Thoracic aorta (tissue), 2 donors: ENCODE results near the gene ARHGAP10. TPM values are rescaled to one million over a fixed set of nuclear protein-coding genes. Genes with fewer than 3 reads are reported as not detected.
"Not testable (repeated sequence)": the region's sequence is repeated elsewhere in the genome, so short reads cannot be mapped to it uniquely, and the experiment has no call there.

Source experiments
- ATAC-seq: fragments of 150-250 bp; one replicate; pipeline ENCODE4 v1.8.0; 2017; ENCODE audit warnings: low read depth; ENCODE audit not compliant: insufficient number of reproducible peaks, low FRiP score
- DNase-seq: peaks from one replicate; pipeline ENCODE4 v3.0.0-alpha.2; 2020; ENCODE audit warnings: low spot score
- H3K27ac ChIP-seq, 2 donors: fragments of 200-600 bp; sonication (generic); 1 replicate in 1 of 2; 2 replicates in 1 of 2; pipeline ENCODE4 v1.5.1; 2016; ENCODE audit warnings: mild to moderate bottlenecking in 2 of 2, moderate library complexity in 2 of 2
- H3K27me3 ChIP-seq: fragments of 200-600 bp; sonication (generic); replicated peaks from 2 replicates; pipeline ENCODE4 v1.6.0; 2016; ENCODE audit warnings: mild to moderate bottlenecking; ENCODE audit not compliant: insufficient read depth
- H3K36me3 ChIP-seq: fragments of 200-600 bp; sonication (generic); one replicate; pipeline ENCODE4 v1.5.1; 2016
- H3K4me1 ChIP-seq, 2 donors: fragments of 200-600 bp; sonication (generic); 1 replicate in 1 of 2; 2 replicates in 1 of 2; pipeline versions ENCODE4 v1.5.1 to v1.6.0; 2016; ENCODE audit warnings: low read depth in 2 of 2, mild to moderate bottlenecking in 1 of 2; ENCODE audit not compliant: control insufficient read depth in 1 of 2
- H3K4me3 ChIP-seq: fragments of 200-600 bp; sonication (generic); 2 replicates; pipeline ENCODE4 v1.5.1; 2016; ENCODE audit warnings: mild to moderate bottlenecking
- H3K9me3 ChIP-seq: fragments of 200-600 bp; sonication (generic); 2 replicates; pipeline ENCODE4 v1.5.1; 2016
- CTCF ChIP-seq: fragments of 200-600 bp; sonication (generic); IDR thresholded peaks from one replicate; pipeline ENCODE4 v1.5.1; 2019; ENCODE audit warnings: antibody characterized with exemption
- total RNA-seq, 2 donors: library from RNA; depleted of rRNA; stranded (reverse); fragments of >200 nt; gene quantifications; one replicate each; pipeline versions ENCODE4 v1.1.0 to v1.2.3, GENCODE V29; 2016

Gene ARHGAP10
- total RNA-seq, 2 donors from 2014 or later, result 195 to 211 TPM

- H3K9me3 ChIP-seq, result no peaks in the 10 kb centered on the region
- no peak for DNase-seq
- no peak for TF ChIP-seq CTCF
- peaks cover 29% of the 10 kb centered on the region for H3K36me3 ChIP-seq
- H3K4me1 ChIP-seq, result peaks cover 0 to 3% of the 10 kb centered on the region in 2 donors
- H3K27me3 ChIP-seq, result no peaks in the 10 kb centered on the region
- no peak overlapping the region for H3K27ac ChIP-seq
- H3K4me3 ChIP-seq, result no peak overlapping the region
- ATAC-seq, result no peak
Observed at GRCh38 chr4:147910315-147910714, 178.4 kb downstream of the ARHGAP10 start.

GRCh38 chr4:147912106-147912505 is 180.2 kb downstream of the ARHGAP10 start:
- H3K4me1 ChIP-seq, result peaks cover 4 to 21% of the 10 kb centered on the region in 2 donors
- ATAC-seq, result not testable (repeated sequence)

GRCh38 chr4:147913137-147913536 is 181.2 kb downstream of the ARHGAP10 start:
- DNase-seq (no peak), ATAC-seq (no peak)
- no peaks in the 10 kb centered on the region for H3K27me3 ChIP-seq
- peaks cover 4 to 21% of the 10 kb centered on the region in 2 donors for H3K4me1 ChIP-seq
- no peak for TF ChIP-seq CTCF
- H3K36me3 ChIP-seq, result peaks cover 20% of the 10 kb centered on the region
- H3K27ac ChIP-seq, result no peak overlapping the region
- H3K9me3 ChIP-seq, result no peaks in the 10 kb centered on the region
- no peak overlapping the region for H3K4me3 ChIP-seq

More at GRCh38 chr4:147912106-147912505, 180.2 kb downstream of the ARHGAP10 start:
- H3K36me3 ChIP-seq, result peaks cover 29% of the 10 kb centered on the region
- H3K4me3 ChIP-seq, DNase-seq, H3K9me3 ChIP-seq, H3K27me3 ChIP-seq, H3K27ac ChIP-seq: not testable (repeated sequence)

- no peaks in the 10 kb centered on the region for H3K27me3 ChIP-seq
- DNase-seq (no peak), ATAC-seq (peak; percentile 68)
- no peak for TF ChIP-seq CTCF
- H3K27ac ChIP-seq, result peak overlapping the region in 1 of 2 donors; percentile 39
- H3K4me1 ChIP-seq, result peaks cover 4 to 21% of the 10 kb centered on the region in 2 donors
- H3K4me3 ChIP-seq, result no peak overlapping the region
- no peaks in the 10 kb centered on the region for H3K9me3 ChIP-seq
- H3K36me3 ChIP-seq, result peaks cover 20% of the 10 kb centered on the region
Observed at GRCh38 chr4:147916351-147916750, 184.5 kb downstream of the ARHGAP10 start.

GRCh38 chr4:147923381-147923780 is 191.5 kb downstream of the ARHGAP10 start:
- Histone ChIP-seq H3K4me3 (no peak overlapping the region), H3K9me3 (no peaks in the 10 kb centered on the region), H3K36me3 (no peaks in the 10 kb centered on the region), H3K27me3 (no peaks in the 10 kb centered on the region), H3K27ac (no peak overlapping the region), H3K4me1 (peaks cover 8 to 22% of the 10 kb centered on the region in 2 donors)
- DNase-seq, result no peak
- no peak for TF ChIP-seq CTCF
- ATAC-seq, result no peak

- H3K9me3 ChIP-seq, result no peaks in the 10 kb centered on the region
- no peaks in the 10 kb centered on the region for H3K36me3 ChIP-seq
- no peak for ATAC-seq
- no peak for DNase-seq
- H3K27me3 ChIP-seq, result no peaks in the 10 kb centered on the region
- no peak for TF ChIP-seq CTCF
- no peak overlapping the region for H3K27ac ChIP-seq
- H3K4me1 ChIP-seq, result peaks cover 8 to 22% of the 10 kb centered on the region in 2 donors
- H3K4me3 ChIP-seq, result no peak overlapping the region
Observed at GRCh38 chr4:147923854-147924253, 192.0 kb downstream of the ARHGAP10 start.
